HG02970 (cell line): ENCODE data around the gene MAGEB4.

Experiments used
- ATAC-seq: cut with Tn5 transposase; IDR thresholded peaks from one replicate; pipeline ENCODE4 v1.9.1; 2021; ENCODE audit warnings: mild to moderate bottlenecking, moderate library complexity, moderate number of reproducible peaks; ENCODE audit not compliant: unreplicated experiment, low FRiP score

The MAGEB4 gene

DNA sequence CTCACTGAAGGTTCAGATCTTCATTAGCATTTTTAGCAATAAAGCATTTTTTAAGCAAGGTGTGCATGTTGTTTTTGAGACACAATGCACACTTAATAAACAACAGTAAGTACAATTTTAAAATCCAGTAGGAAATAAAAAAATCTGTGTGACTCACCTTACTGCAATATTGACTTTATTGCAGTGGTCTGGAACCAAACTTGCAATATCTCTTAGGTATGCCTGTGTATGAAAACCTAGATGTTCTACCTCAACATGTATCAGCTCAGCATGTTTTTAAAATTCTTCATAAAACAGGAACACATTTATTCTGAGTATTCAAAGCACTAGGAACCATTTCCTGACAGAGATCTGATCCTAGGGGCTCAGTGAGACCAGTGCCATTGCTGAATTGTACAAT lies 40.7 kb downstream of the MAGEB4 start:
- ATAC-seq: no peak

DNA sequence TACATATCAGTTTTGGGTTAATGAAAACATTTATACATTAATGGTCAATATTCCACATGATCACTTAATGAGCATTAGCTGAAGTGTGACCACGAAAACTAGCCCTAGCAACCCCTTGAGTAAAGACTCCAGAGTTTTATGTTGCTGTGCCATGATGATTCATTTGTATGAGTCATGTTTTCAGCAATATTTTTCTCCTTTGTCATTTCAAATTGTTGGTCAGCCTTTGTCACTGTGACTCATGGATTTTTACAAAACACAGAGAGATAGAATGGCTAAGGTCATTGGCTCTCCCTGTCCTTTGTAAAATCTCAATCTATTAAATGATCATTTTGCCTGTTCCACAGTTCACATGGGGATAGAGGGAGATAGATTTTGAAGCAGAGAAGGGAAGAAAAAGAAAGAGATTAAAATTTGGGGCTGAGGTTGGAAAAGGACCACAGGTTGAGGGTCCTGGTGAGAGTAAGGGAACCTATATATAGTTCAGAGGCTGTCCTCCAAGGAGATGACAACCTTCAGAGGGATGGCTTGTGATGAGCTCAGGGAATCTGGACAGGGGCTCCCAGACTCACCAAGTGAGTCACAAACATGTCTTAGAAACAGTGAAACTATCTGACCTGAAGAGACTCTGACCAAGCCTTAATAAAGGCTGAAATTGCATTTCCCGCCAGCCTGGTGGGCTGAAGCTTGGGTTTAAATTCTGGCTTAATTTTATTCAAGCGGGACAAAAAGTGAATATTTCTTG lies 41.8 kb downstream of the MAGEB4 start:
- ATAC-seq: no peak
